ENCODE results near the gene RAG1. TPM values are rescaled to one million over a fixed set of nuclear protein-coding genes. Genes with fewer than 3 reads are reported as not detected.

RAG1 gene
- total RNA-seq, 1 experiment from 2014 or later, result 0.90 TPM

DNA sequence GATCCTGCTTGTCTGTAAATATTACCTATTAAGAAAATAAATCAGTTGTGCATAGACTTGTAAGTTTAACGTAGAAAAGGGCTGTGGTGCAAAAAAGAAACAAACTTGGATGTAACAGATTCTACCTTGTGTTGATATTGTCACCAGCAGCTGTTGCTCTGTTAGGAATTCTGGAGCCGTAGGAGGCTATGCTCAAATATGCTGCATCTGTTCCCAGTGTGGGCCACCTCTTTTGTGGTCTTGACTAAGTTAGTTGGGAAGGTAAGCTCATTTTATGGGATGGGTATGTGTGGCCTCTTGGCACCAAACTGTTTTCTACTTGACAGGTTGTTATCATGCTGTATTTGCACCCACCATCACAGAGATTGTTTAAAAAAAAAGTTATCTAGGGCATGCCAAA lies 59.7 kb downstream of the RAG1 start:
- Mint-ChIP-seq H3K27ac (ENCODE audit: unreplicated experiment) (no peak overlapping the region), H3K4me1 (ENCODE audit: low read depth, unreplicated experiment) (no peaks in the 10 kb centered on the region), H3K4me3 (ENCODE audit: low read depth, unreplicated experiment) (no peak overlapping the region), H3K27me3 (ENCODE audit: unreplicated experiment) (no peaks in the 10 kb centered on the region), H3K36me3 (ENCODE audit: insufficient read depth, unreplicated experiment) (no peaks in the 10 kb centered on the region), H3K9me3 (ENCODE audit: low read depth, unreplicated experiment) (no peaks in the 10 kb centered on the region)
- CTCF ChIA-PET, result interaction anchor here (0.7 kb wide), 1 partner anchor 20 kb away, joined by 4 read pairs; no protein-coding TSS in a partner anchor
- DNase-seq, result no peak
- BruUV-seq (replicated peaks), result no TSS peak
- intact Hi-C loops (cut with micrococcal nuclease; ENCODE audit: unreplicated experiment), result no loop called here
- TF ChIP-seq CTCF (IDR thresholded peaks at IDR 0.05; ENCODE audit: unreplicated experiment), result no peak

DNA sequence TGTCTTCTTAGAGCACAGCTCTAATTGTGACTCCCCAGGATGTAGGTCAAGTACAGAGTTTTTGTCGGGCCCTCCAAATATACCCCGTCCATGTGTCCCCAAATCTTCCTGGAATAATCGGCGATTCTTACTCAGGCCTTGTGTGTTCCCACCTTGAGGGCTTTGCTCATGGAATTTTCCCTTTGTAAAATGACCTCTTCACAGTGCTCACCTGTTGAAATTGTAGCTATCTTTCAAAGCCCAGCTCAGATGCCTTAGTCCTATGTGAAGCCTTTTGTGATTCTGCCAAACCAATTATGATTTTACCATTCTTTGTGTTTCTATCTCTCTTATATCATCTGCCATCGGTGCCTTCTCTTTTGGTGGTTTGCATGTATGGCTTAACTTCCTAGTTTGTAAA lies 60.3 kb downstream of the RAG1 start:
- DNase-seq, result no peak
- intact Hi-C loops (cut with micrococcal nuclease; ENCODE audit: unreplicated experiment), result no loop called here
- CTCF ChIA-PET, result no interaction called here
- Mint-ChIP-seq H3K4me1 (ENCODE audit: low read depth, unreplicated experiment) (no peaks in the 10 kb centered on the region), H3K27me3 (ENCODE audit: unreplicated experiment) (no peaks in the 10 kb centered on the region), H3K4me3 (ENCODE audit: low read depth, unreplicated experiment) (no peak overlapping the region), H3K27ac (ENCODE audit: unreplicated experiment) (no peak overlapping the region), H3K36me3 (ENCODE audit: insufficient read depth, unreplicated experiment) (no peaks in the 10 kb centered on the region), H3K9me3 (ENCODE audit: low read depth, unreplicated experiment) (no peaks in the 10 kb centered on the region)
- no TSS peak for BruUV-seq (replicated peaks)
- no peak for TF ChIP-seq CTCF (IDR thresholded peaks at IDR 0.05; ENCODE audit: unreplicated experiment)

GRCh38 chr11:36628765-36629244 lies 61.0 kb downstream of the RAG1 start:
- CTCF ChIA-PET, result no interaction called here
- Mint-ChIP-seq H3K36me3 (ENCODE audit: insufficient read depth, unreplicated experiment) (no peaks in the 10 kb centered on the region), H3K4me1 (ENCODE audit: low read depth, unreplicated experiment) (no peaks in the 10 kb centered on the region), H3K27me3 (ENCODE audit: unreplicated experiment) (no peaks in the 10 kb centered on the region), H3K9me3 (ENCODE audit: low read depth, unreplicated experiment) (no peaks in the 10 kb centered on the region), H3K27ac (ENCODE audit: unreplicated experiment) (no peak overlapping the region), H3K4me3 (ENCODE audit: low read depth, unreplicated experiment) (no peak overlapping the region)
- intact Hi-C loops (cut with micrococcal nuclease; ENCODE audit: unreplicated experiment), result no loop called here
- no peak for TF ChIP-seq CTCF (IDR thresholded peaks at IDR 0.05; ENCODE audit: unreplicated experiment)
- DNase-seq, result no peak
- no TSS peak for BruUV-seq (replicated peaks)

Other genes with a start within 250 kb of the RAG1 start
- 13.5 and 14.8 TPM in 2 replicates for gene TRAF6, start 57.7 kb upstream of the RAG1 start, total RNA-seq (2022)
- 15.5 and 17.1 TPM in 2 replicates for gene IFTAP, start 26.5 kb downstream of the RAG1 start, total RNA-seq (2022)
- gene RAG2, start 30.2 kb downstream of the RAG1 start, total RNA-seq (2022), result not detected in 2 replicates

Measured in Calu3 (cell line).